Myocyte (in vitro differentiated cells): Measurements from ENCODE around the gene PLCB1. TPM values are rescaled to one million over a fixed set of nuclear protein-coding genes. Genes with fewer than 3 reads are reported as not detected.
"Not testable (repeated sequence)": the region's sequence is repeated elsewhere in the genome, so short reads cannot be mapped to it uniquely, and the experiment has no call there.

Experiments
- DNase-seq: peaks from one replicate; pipeline ENCODE4 v3.0.0-alpha.2; 2012; ENCODE audit warnings: low read depth
- total RNA-seq: library from RNA; depleted of rRNA; stranded (reverse); fragments of >200 nt; gene quantifications from 2 replicates; pipeline ENCODE4 v1.2.3, GENCODE V29; 2014

Gene PLCB1
- total RNA-seq, 1 donor from 2014 or later: 0.29 TPM

GRCh38 chr20:8583012-8583565, 451.0 kb downstream of the PLCB1 start:
- no peak for DNase-seq

GRCh38 chr20:8583566-8584043, 451.5 kb downstream of the PLCB1 start:
- DNase-seq: no peak

DNA sequence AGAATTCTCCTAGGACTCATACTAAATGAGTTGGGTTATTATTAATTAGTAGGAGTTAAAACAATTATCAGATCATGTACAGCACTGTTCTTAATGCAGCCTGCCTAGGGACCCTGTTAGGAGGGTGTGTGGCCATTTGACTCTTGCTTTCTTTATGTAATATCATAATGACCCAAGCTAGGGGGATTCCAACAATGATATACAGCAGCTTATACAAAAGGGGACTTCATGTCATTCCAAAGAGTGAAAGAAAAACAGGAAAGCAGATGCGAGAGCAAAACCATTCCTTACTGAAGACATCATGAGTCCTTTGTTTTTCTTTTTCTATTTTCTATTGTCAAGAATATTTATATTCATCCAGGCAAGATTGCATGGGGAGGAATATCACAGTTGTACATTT, 455.2 kb downstream of the PLCB1 start:
- no peak for DNase-seq

- DNase-seq: no peak
These were observed 455.7 kb downstream of the PLCB1 start for GRCh38 chr20:8587810-8588209.

- DNase-seq: no peak
These were observed 457.9 kb downstream of the PLCB1 start for GRCh38 chr20:8589956-8590355.

- not testable (repeated sequence) for DNase-seq
These were observed 469.0 kb downstream of the PLCB1 start for GRCh38 chr20:8600910-8601541.

GRCh38 chr20:8601542-8601912, 469.5 kb downstream of the PLCB1 start:
- DNase-seq: no peak

- no peak for DNase-seq
These were observed 470.5 kb downstream of the PLCB1 start for GRCh38 chr20:8602389-8603116.

- no peak for DNase-seq
These were observed 476.4 kb downstream of the PLCB1 start for GRCh38 chr20:8608470-8608869.

DNA sequence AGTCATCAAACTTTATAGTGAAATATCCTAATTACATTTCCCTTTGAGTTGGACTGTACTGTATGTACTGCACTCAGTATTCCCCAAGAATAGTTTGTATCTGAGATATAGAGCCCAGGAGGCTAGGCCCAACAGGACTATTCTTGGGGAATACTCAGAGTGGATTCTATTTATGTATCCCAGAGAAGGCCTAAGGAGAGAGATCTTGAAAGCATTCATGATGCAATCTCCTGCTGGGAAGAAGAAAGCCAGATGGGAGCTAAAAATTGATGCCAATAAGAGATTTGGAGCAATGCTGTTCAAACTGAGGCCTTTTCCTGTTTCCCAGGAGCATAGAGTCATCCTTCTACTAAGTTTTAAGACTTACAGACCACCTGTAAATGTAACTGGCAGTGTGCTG, 484.7 kb downstream of the PLCB1 start:
- DNase-seq: no peak

- DNase-seq: no peak
These were observed 488.9 kb downstream of the PLCB1 start for GRCh38 chr20:8621001-8621400.

DNA sequence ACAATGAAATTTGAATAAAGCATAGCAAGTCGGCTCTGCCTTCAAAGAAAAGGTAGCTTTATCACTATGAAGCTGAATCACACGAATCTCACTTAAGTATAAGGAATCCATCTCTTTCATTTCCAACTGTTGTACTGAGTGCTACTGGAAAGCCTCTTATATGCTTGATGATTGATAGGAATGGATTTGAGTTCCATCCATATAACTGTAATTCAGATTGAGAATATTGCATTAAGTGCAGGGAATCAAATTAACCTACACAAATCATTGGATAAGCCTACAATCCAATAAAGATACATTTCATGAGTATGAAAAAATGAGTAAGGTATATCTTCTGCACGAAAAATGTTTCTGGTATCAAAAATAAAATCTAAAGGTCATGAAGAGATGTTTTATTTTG, 492.0 kb downstream of the PLCB1 start:
- no peak for DNase-seq

DNA sequence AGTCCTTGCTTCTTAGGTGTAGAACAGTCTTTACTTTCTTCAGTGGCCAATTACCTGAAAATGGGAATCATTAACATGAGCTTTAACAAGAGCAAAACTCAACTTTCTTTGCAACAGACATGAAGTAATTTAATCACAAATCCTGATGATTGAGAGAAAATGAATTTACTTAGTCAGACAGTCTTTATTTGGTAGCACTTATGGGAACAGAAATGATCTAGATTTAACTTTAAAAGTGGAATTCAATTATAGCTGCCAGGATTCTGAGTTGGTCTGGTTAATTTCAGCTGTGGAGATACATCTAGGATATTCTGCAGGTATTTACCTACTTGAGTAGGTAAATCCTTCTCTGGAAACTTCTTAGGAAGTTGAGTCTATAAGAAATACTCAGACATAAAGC, 492.6 kb downstream of the PLCB1 start:
- DNase-seq: no peak

DNA sequence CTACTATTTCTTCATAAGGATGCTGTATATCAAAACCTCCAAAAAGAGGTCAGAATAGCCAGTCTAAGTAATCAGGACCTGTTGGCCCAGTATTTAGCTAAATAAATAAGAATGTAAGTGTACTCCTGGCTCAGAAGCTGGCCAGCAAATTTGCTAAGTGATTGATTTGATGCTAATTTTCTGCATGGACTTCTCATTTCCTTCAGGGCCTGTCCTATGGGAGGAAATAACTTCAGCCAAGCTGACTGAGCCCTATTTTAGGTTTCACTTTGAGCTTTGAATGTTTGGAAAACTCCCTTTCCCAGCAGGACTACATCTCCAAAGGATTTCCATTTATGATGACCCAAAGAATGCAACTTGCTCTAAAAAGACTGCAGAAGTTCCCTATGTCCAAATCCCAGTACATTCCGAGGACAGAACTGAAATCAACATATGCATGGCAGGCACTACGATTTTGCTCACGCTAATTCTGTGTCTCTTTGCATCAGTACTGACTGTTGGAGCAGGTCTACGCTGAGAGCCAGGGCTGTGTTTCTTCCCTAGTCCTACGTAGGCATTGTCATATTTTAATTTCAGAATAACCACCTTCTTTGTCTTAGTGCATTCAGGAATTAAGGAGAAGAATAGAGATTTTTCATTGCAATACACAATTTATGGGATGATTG, 495.4 kb downstream of the PLCB1 start:
- peak; percentile 1 for DNase-seq

- no peak for DNase-seq
These were observed 499.2 kb downstream of the PLCB1 start for GRCh38 chr20:8631271-8631670.

DNA sequence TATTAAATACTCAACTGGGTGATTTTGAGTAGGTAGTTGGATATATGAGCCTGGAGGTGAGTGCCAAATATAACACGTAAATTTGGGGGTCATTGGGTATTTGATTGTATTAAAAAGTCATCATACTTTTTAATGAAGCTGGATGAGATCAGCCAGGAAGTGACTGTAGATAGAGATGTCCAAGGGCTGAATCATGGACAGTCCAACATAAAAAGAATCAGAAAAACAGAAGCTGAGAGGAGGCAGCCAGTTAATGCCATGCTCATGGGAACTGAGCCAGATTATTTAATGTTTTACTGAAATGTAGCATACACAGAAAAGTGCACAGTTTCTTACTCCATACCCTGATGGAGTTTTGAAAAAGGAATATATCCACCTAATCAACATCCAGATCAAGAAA, 501.3 kb downstream of the PLCB1 start:
- DNase-seq: no peak

DNA sequence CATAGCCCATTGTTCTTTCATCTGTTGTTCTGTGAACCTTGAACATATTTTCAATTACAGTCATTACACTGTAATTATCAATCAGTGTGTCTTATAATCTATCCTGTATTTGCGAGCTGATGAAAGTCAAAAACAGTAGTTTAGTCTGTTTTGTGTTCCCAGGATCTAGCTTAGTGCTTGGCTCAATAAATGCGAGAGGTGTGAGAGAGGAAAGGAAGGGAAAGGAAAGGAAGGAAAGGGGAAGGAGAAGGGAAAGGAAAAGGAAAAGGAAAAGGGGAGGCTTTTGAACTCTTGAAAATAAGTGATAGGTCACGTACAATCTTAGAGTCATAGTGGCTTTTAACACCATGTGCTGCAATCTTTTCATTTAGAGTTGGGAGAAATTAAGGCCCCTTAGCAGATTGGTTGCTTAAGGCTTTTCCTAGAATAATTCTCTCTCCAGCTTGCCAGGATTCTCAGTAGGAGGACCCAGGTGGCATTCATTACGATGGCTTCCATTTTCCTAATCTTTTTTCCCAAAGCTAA, 503.0 kb downstream of the PLCB1 start:
- no peak for DNase-seq

DNA sequence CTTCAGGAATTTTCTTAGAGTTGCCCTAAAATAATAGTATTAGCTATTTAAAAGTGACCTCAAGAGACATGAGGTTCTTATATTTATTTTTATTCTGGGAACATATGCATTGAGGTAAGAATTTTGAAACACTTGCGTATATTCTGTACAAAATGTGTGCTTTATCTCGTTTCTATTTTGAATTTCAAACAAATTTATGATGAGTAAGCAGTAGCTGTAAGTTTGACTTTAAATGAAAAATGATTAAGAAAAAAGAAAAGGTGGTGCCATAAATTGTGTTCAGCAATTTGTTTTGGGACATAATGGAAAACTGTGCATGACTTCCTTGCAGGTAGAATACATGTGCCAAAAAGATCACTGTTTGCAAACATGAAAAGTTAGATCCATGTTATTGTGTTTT, 503.8 kb downstream of the PLCB1 start:
- DNase-seq: no peak

- no peak for DNase-seq
These were observed 507.2 kb downstream of the PLCB1 start for GRCh38 chr20:8639112-8639778.

GRCh38 chr20:8640461-8640860, 508.4 kb downstream of the PLCB1 start:
- DNase-seq: no peak

DNA sequence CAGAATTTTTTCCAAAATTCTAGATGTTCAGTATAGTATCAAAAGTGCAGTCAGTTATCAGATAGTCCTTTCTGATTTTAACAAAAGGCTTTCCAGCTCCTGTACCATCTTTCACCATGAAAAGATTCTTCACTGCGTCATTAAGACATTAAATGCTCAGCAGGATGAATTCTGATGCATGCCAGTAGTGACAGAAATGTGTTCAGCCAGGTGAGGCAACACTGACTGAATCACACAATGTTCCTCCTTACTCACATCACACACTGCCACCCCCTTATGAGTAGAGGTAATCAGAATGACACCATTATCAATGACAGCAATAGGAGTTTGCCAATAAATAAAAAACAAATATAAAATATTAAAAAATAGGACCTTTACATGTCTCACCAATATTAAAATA, 510.2 kb downstream of the PLCB1 start:
- DNase-seq: no peak
